Measurements from ENCODE around the gene ILDR1.

DNA sequence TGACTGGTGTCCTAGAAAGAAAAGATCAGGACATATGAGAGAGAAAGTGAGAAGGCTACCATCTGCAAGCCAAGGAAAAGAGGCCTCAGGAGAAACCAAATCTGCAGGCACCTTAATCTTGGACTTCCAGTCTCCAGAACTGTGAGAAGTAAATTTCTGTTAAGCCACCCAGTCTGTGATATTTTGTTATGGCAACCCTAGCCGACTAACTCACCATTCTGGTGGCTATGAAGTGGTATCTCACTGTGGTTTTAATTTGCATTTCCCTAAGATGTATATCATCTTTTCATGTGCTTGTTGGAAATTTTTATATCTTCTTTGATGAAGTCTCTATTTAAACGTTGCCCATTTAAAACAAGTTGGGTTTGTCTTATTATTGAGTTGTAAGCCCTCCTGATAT is 40.6 kb downstream of the ILDR1 start:
- TF ChIP-seq POLR2A (IDR thresholded peaks at IDR 0.05) (no peak), EP300 (IDR thresholded peaks at IDR 0.05) (no peak), POLR2AphosphoS5 (IDR thresholded peaks at IDR 0.05) (no peak)
- TF ChIP-seq, protein P1, sequence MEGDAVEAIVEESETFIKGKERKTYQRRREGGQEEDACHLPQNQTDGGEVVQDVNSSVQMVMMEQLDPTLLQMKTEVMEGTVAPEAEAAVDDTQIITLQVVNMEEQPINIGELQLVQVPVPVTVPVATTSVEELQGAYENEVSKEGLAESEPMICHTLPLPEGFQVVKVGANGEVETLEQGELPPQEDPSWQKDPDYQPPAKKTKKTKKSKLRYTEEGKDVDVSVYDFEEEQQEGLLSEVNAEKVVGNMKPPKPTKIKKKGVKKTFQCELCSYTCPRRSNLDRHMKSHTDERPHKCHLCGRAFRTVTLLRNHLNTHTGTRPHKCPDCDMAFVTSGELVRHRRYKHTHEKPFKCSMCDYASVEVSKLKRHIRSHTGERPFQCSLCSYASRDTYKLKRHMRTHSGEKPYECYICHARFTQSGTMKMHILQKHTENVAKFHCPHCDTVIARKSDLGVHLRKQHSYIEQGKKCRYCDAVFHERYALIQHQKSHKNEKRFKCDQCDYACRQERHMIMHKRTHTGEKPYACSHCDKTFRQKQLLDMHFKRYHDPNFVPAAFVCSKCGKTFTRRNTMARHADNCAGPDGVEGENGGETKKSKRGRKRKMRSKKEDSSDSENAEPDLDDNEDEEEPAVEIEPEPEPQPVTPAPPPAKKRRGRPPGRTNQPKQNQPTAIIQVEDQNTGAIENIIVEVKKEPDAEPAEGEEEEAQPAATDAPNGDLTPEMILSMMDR (IDR thresholded peaks at IDR 0.05) = no peak

Measured in suprapubic skin (tissue), 4 donors.